NB4 (cell line): ENCODE measurements around the gene SALL3.

Experiments used
- MYC ChIP-seq: IDR thresholded peaks from 2 replicates; pipeline ENCODE4 v1.6.1; 2011; ENCODE audit warnings: low read depth, low read length
- POLR2A ChIP-seq: IDR thresholded peaks from 2 replicates; pipeline ENCODE4 v1.6.1; 2011; ENCODE audit warnings: mild to moderate bottlenecking; ENCODE audit not compliant: insufficient read length; ENCODE audit errors: extremely low read depth
- TF ChIP-seq, protein P1 (sequence below): IDR thresholded peaks from one replicate; pipeline ENCODE4 v1.5.1; 2012; ENCODE audit warnings: low read depth, low read length
- TF ChIP-seq, protein P2 (sequence below): IDR thresholded peaks from 2 replicates; pipeline ENCODE4 v1.6.1; 2011; ENCODE audit warnings: low read depth, low read length

DNA sequence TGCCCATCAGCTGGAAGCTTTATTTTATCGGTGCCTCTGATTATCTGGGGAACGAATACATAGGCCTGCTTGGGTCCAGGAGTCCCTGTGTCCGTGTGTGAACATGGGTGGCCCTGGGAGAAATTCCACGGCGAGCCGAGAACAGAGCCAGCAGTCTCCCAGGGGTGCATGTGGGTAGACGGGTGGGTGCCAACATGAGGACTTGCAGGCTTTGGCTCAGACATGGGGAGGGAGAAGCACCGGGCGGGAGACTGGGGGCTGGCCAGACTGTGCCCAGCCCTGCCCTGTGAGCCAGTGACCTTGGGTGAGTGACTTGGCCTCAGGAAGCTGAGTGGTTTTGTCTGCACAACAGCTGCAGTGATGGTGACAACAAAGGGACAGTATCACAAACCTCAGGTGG lies 44.2 kb upstream of the SALL3 start:
- TF ChIP-seq, protein P1, sequence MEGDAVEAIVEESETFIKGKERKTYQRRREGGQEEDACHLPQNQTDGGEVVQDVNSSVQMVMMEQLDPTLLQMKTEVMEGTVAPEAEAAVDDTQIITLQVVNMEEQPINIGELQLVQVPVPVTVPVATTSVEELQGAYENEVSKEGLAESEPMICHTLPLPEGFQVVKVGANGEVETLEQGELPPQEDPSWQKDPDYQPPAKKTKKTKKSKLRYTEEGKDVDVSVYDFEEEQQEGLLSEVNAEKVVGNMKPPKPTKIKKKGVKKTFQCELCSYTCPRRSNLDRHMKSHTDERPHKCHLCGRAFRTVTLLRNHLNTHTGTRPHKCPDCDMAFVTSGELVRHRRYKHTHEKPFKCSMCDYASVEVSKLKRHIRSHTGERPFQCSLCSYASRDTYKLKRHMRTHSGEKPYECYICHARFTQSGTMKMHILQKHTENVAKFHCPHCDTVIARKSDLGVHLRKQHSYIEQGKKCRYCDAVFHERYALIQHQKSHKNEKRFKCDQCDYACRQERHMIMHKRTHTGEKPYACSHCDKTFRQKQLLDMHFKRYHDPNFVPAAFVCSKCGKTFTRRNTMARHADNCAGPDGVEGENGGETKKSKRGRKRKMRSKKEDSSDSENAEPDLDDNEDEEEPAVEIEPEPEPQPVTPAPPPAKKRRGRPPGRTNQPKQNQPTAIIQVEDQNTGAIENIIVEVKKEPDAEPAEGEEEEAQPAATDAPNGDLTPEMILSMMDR, result no peak
- no peak for TF ChIP-seq MYC
- TF ChIP-seq POLR2A, result no peak
- TF ChIP-seq, protein P2, sequence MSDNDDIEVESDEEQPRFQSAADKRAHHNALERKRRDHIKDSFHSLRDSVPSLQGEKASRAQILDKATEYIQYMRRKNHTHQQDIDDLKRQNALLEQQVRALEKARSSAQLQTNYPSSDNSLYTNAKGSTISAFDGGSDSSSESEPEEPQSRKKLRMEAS, result no peak
